K562 (cell line): Measurements from ENCODE around the gene FN3KRP. TPM values are rescaled to one million over a fixed set of nuclear protein-coding genes. Genes with fewer than 3 reads are reported as not detected.

Experiments used
- GABPA ChIP-seq: fragments of 200-800 bp; sonication (Bioruptor generic); conservative IDR thresholded peaks from 2 replicates; pipeline ENCODE4 v1.6.1; 2016; ENCODE audit warnings: low read depth, missing genetic modification characterization, missing compliant biosample characterization
- HDGF ChIP-seq: fragments of 450-650 bp; IDR thresholded peaks from 2 replicates; pipeline ENCODE4 v1.6.1; 2016
- HOXB6 ChIP-seq: fragments of 250-450 bp; sonication (Bioruptor Pico); IDR thresholded peaks from 2 replicates; pipeline ENCODE4 v1.5.1; 2022; ENCODE audit warnings: mild to moderate bottlenecking, borderline replicate concordance
- PML ChIP-seq: IDR thresholded peaks from 2 replicates; pipeline ENCODE4 v1.6.1; 2012; ENCODE audit warnings: low read length, inconsistent platforms
- POLR2G ChIP-seq: fragments of 200-400 bp; formaldehyde crosslinking; IDR thresholded peaks from 2 replicates; pipeline ENCODE4 v1.6.1; 2017; ENCODE audit warnings: low read depth, mild to moderate bottlenecking, antibody characterized with exemption, low read length, moderate library complexity
- PTTG1 ChIP-seq: fragments of 450-650 bp; IDR thresholded peaks from 2 replicates; pipeline ENCODE4 v1.6.1; 2016; ENCODE audit warnings: low read depth, mild to moderate bottlenecking, missing genetic modification characterization, missing compliant biosample characterization
- SAFB2 ChIP-seq: fragments of 200-400 bp; formaldehyde crosslinking; IDR thresholded peaks from 2 replicates; pipeline ENCODE4 v1.6.1; 2018; ENCODE audit warnings: borderline replicate concordance, low read length, low read depth, moderate library complexity; ENCODE audit not compliant: severe bottlenecking
- SAP30 ChIP-seq: fragments of 200-600 bp; sonication (generic); IDR thresholded peaks from 2 replicates; pipeline ENCODE4 v1.6.1; 2012; ENCODE audit warnings: borderline replicate concordance, low read depth, mild to moderate bottlenecking, moderate library complexity, low read length, control low read depth, inconsistent platforms; ENCODE audit not compliant: insufficient read depth, poor library complexity, severe bottlenecking
- SNIP1 ChIP-seq: fragments of 450-650 bp; IDR thresholded peaks from 2 replicates; pipeline ENCODE4 v1.7.1; 2017; ENCODE audit warnings: low read depth, mild to moderate bottlenecking
- SNRNP70 ChIP-seq: fragments of 200-400 bp; formaldehyde crosslinking; optimal IDR thresholded peaks from 2 replicates; pipeline ENCODE3; 2017; ENCODE audit warnings: low read depth, low read length
- STAT6 ChIP-seq: sonication (generic); formaldehyde crosslinking; IDR thresholded peaks from 2 replicates; pipeline ENCODE4 v1.8.1; 2023; ENCODE audit warnings: mild to moderate bottlenecking, missing genetic modification reagents
- TBP ChIP-seq: optimal IDR thresholded peaks from 2 replicates; pipeline ENCODE3; 2011; ENCODE audit warnings: low read depth, low read length, improper control_type of control experiment
- THRB ChIP-seq: fragments of 450-650 bp; formaldehyde crosslinking; conservative IDR thresholded peaks from 2 replicates; pipeline ENCODE4 v1.4.0; 2022; ENCODE audit warnings: mild to moderate bottlenecking, missing genetic modification characterization
- ZNF282 ChIP-seq: sonication (generic); formaldehyde crosslinking; IDR thresholded peaks from 2 replicates; pipeline ENCODE4 v1.8.1; 2023; ENCODE audit warnings: missing genetic modification reagents
- polyA plus RNA-seq, 8 experiments: library from polyadenylated mRNA; depleted of rRNA in 4 of 8; stranded (reverse) in 5 of 8; unstranded in 3 of 8; fragments of >200 nt; fragmentation: Nextera tagmentation in 2 of 8; fragmentation: Illumina TruSeq in 1 of 8; extraction: Ambion mirVana in 2 of 8; extraction: Trizol in 1 of 8; gene quantifications; 2 replicates each; pipeline versions ENCODE4 v1.2.1 to v1.2.3, GENCODE V29; 2011 to 2014; ENCODE audit warnings: inconsistent platforms in 1 of 8, missing spikeins in 1 of 8
- total RNA-seq, 7 experiments: library from RNA; depleted of rRNA in 6 of 7; stranded (reverse); fragments of >200 nt in 6 of 7; fragmentation: Illumina TruSeq in 2 of 7; extraction: Trizol in 2 of 7; gene quantifications; 2 replicates each; pipeline versions ENCODE4 v1.2.1 to v1.2.3, GENCODE V29; 2011 to 2021; ENCODE audit warnings: low replicate concordance in 1 of 7
- TF ChIP-seq, protein P1 (sequence below): fragments of 450-650 bp; IDR thresholded peaks from 2 replicates; pipeline ENCODE4 v1.6.1; 2016; ENCODE audit warnings: missing biosample characterization, missing genetic modification characterization
- TF ChIP-seq, protein P2 (sequence below), 2 experiments: fragments of 250-450 bp in 1 of 2; fragments of 450-650 bp in 1 of 2; sonication (Bioruptor Pico) in 1 of 2; IDR thresholded peaks; 2 replicates each; pipeline versions ENCODE4 v1.6.1 to v1.8.0; 2016 to 2021; ENCODE audit warnings: mild to moderate bottlenecking in 2 of 2, moderate library complexity in 2 of 2, missing compliant biosample characterization in 1 of 2, missing genetic modification characterization in 1 of 2
- TF ChIP-seq, protein P3 (sequence below): fragments of 200-800 bp; sonication (Bioruptor generic); IDR thresholded peaks from 2 replicates; pipeline ENCODE4 v1.6.1; 2017; ENCODE audit warnings: missing genetic modification characterization, missing compliant biosample characterization

Gene FN3KRP
- total and polyA plus RNA-seq, 9 of the 15 experiments (the other 6 are each of a cell fraction or from before 2014, with no cell fraction given): 2.0 to 32.1 (median 24.9) TPM

DNA sequence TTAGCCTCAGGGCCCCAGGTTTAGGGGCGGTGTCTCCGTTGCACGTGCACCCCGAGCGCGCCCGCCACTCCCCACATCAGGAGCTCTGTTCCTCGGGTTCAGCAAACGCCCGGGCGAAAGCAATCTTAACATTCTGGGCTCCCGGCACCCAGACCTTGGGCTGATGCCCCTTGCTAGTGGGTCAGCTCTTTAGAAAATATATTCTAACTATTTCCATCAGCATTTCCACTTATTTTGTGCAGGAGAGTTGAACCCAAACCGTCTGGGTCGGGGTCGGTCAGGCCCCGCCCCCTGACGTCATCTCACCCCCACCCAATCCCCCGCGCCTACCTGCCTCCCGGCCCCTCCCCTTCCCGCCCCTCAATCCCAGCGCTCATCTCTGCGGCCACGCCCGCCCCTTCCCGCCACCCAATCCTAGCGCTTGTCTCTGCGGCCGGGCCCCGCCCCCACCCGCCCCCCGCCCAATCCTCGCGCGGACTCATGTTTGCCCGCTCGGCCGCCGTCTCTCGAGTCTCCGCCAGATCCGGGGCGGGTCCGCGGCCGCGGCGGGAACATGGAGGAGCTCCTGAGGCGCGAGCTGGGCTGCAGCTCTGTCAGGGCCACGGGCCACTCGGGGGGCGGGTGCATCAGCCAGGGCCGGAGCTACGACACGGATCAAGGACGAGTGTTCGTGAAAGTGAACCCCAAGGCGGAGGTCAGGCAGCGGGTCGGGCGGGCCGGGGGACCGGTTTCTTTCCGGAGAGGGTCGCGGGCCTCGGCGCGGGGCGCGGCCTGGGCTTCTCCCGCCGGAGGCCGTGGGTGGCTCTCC is at the start of gene FN3KRP (continued):
- TF ChIP-seq, protein P1, sequence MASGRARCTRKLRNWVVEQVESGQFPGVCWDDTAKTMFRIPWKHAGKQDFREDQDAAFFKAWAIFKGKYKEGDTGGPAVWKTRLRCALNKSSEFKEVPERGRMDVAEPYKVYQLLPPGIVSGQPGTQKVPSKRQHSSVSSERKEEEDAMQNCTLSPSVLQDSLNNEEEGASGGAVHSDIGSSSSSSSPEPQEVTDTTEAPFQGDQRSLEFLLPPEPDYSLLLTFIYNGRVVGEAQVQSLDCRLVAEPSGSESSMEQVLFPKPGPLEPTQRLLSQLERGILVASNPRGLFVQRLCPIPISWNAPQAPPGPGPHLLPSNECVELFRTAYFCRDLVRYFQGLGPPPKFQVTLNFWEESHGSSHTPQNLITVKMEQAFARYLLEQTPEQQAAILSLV (tag): no peak
- TF ChIP-seq SNRNP70 (no peak), SAFB2 (no peak), HOXB6 (CRISPR knock-in tag) (no peak), ZNF282 (no peak), SAP30 (no peak), PML (0 out of 2 replicates have a peak, but pooled peaks have one; percentile 33), HDGF (no peak), POLR2G (peak; percentile 89), THRB (no peak), SNIP1 (no peak), STAT6 (CRISPR knock-in tag) (no peak), PTTG1 (tag) (no peak), TBP (peak; percentile 60), GABPA (peak; percentile 86)
- TF ChIP-seq, protein P2, sequence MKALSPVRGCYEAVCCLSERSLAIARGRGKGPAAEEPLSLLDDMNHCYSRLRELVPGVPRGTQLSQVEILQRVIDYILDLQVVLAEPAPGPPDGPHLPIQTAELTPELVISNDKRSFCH (CRISPR knock-in tag; IDR thresholded peaks at IDR 0.05): no peak
- TF ChIP-seq, protein P2 (tag; IDR thresholded peaks at IDR 0.05): no peak
- TF ChIP-seq, protein P3, sequence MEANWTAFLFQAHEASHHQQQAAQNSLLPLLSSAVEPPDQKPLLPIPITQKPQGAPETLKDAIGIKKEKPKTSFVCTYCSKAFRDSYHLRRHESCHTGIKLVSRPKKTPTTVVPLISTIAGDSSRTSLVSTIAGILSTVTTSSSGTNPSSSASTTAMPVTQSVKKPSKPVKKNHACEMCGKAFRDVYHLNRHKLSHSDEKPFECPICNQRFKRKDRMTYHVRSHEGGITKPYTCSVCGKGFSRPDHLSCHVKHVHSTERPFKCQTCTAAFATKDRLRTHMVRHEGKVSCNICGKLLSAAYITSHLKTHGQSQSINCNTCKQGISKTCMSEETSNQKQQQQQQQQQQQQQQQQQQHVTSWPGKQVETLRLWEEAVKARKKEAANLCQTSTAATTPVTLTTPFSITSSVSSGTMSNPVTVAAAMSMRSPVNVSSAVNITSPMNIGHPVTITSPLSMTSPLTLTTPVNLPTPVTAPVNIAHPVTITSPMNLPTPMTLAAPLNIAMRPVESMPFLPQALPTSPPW (CRISPR knock-in tag): peak; percentile 94
